K562 (cell line): ENCODE measurements around the gene NRSN2. TPM values are rescaled to one million over a fixed set of nuclear protein-coding genes. Genes with fewer than 3 reads are reported as not detected.

Experiments
- ATF1 ChIP-seq, 2 experiments: fragments of 450-650 bp in 1 of 2; IDR thresholded peaks; 2 replicates each; pipeline ENCODE4 v1.6.1; 2016; ENCODE audit warnings: missing compliant biosample characterization in 1 of 2, missing genetic modification characterization in 1 of 2
- ATF4 ChIP-seq: fragments of 450-650 bp; formaldehyde crosslinking; IDR thresholded peaks from 2 replicates; pipeline ENCODE4 v1.4.0; 2022; ENCODE audit warnings: mild to moderate bottlenecking, moderate library complexity
- CHD2 ChIP-seq: IDR thresholded peaks from 2 replicates; pipeline ENCODE4 v1.6.1; 2011; ENCODE audit warnings: low read depth, low read length
- LARP7 ChIP-seq: fragments of 450-650 bp; IDR thresholded peaks from 2 replicates; pipeline ENCODE4 v1.6.1; 2016
- NCOA4 ChIP-seq: fragments of 450-650 bp; IDR thresholded peaks from 2 replicates; pipeline ENCODE4 v1.6.1; 2018; ENCODE audit warnings: mild to moderate bottlenecking; ENCODE audit not compliant: partially characterized antibody
- NEUROD1 ChIP-seq: fragments of 150-350 bp; IDR thresholded peaks from 2 replicates; pipeline ENCODE4 v1.6.1; 2014; ENCODE audit warnings: borderline replicate concordance, low read length, low read depth; ENCODE audit not compliant: partially characterized antibody
- NONO ChIP-seq, 2 experiments: fragments of 200-400 bp in 1 of 2; fragments of 450-650 bp in 1 of 2; formaldehyde crosslinking in 1 of 2; IDR thresholded peaks; 2 replicates each; pipeline ENCODE4 v1.6.1; 2017; ENCODE audit warnings: low read depth in 2 of 2, mild to moderate bottlenecking in 2 of 2, moderate library complexity in 2 of 2, low read length in 1 of 2
- PBX2 ChIP-seq, 2 experiments: IDR thresholded peaks in 1 of 2; conservative IDR thresholded peaks in 1 of 2; 2 replicates each; pipeline ENCODE4 v1.6.1; 2016; ENCODE audit warnings: low read depth in 2 of 2, mild to moderate bottlenecking in 1 of 2, missing compliant biosample characterization in 1 of 2, missing genetic modification characterization in 1 of 2, moderate library complexity in 1 of 2
- PREB ChIP-seq: sonication (generic); formaldehyde crosslinking; IDR thresholded peaks from 2 replicates; pipeline ENCODE4 v1.8.1; 2023; ENCODE audit warnings: mild to moderate bottlenecking, missing genetic modification reagents
- TEAD1 ChIP-seq, 2 experiments: fragments of 450-650 bp in 1 of 2; sonication (generic) in 1 of 2; formaldehyde crosslinking; IDR thresholded peaks; 2 replicates each; pipeline versions ENCODE4 v1.4.0 to v1.8.0; 2020 to 2022; ENCODE audit warnings: mild to moderate bottlenecking in 2 of 2, missing genetic modification reagents in 1 of 2
- TSC22D4 ChIP-seq: fragments of 450-650 bp; IDR thresholded peaks from 2 replicates; pipeline ENCODE4 v1.6.1; 2016; ENCODE audit warnings: missing genetic modification characterization, missing biosample characterization, control low read depth
- VEZF1 ChIP-seq: fragments of 200-800 bp; sonication (Bioruptor generic); IDR thresholded peaks from 2 replicates; pipeline ENCODE4 v1.6.1; 2017; ENCODE audit warnings: missing genetic modification characterization, missing compliant biosample characterization
- ZBTB33 ChIP-seq: sonication (generic); formaldehyde crosslinking; IDR thresholded peaks from 2 replicates; pipeline ENCODE4 v1.8.1; 2023; ENCODE audit warnings: mild to moderate bottlenecking, missing genetic modification reagents
- ZNF695 ChIP-seq: fragments of 450-650 bp; formaldehyde crosslinking; IDR thresholded peaks from 2 replicates; pipeline ENCODE4 v1.4.0; 2020; ENCODE audit warnings: mild to moderate bottlenecking, moderate library complexity
- ZNF740 ChIP-seq, 3 experiments: fragments of 200-800 bp in 1 of 3; sonication (Bioruptor generic) in 1 of 3; sonication (generic) in 1 of 3; formaldehyde crosslinking in 1 of 3; IDR thresholded peaks; 2 replicates each; pipeline versions ENCODE4 v1.6.1 to v1.8.0; 2016 to 2022; ENCODE audit warnings: mild to moderate bottlenecking in 2 of 3, missing compliant biosample characterization in 2 of 3, missing genetic modification characterization in 2 of 3, missing genetic modification reagents in 1 of 3
- polyA plus RNA-seq, 8 experiments: library from polyadenylated mRNA; depleted of rRNA in 4 of 8; stranded (reverse) in 5 of 8; unstranded in 3 of 8; fragments of >200 nt; fragmentation: Nextera tagmentation in 2 of 8; fragmentation: Illumina TruSeq in 1 of 8; extraction: Ambion mirVana in 2 of 8; extraction: Trizol in 1 of 8; gene quantifications; 2 replicates each; pipeline versions ENCODE4 v1.2.1 to v1.2.3, GENCODE V29; 2011 to 2014; ENCODE audit warnings: inconsistent platforms in 1 of 8, missing spikeins in 1 of 8
- total RNA-seq, 7 experiments: library from RNA; depleted of rRNA in 6 of 7; stranded (reverse); fragments of >200 nt in 6 of 7; fragmentation: Illumina TruSeq in 2 of 7; extraction: Trizol in 2 of 7; gene quantifications; 2 replicates each; pipeline versions ENCODE4 v1.2.1 to v1.2.3, GENCODE V29; 2011 to 2021; ENCODE audit warnings: low replicate concordance in 1 of 7

NRSN2 gene
- total and polyA plus RNA-seq, 9 of the 15 experiments (the other 6 are each of a cell fraction or from before 2014, with no cell fraction given): 7.5 to 29.7 (median 11.1) TPM

- TF ChIP-seq ZNF740 (CRISPR knock-in tag; IDR thresholded peaks at IDR 0.05) (peak; percentile 40; the same call in 1 of the 2 replicates), ZNF740 (tag; IDR thresholded peaks at IDR 0.05) (peak in 1 of 2 experiments; percentile 32; a peak in 1 of 4 replicates), VEZF1 (CRISPR knock-in tag) (peak; percentile 97), PBX2 (CRISPR knock-in tag; IDR thresholded peaks at IDR 0.05; ENCODE audit: low read depth) (no peak), PBX2 (tag; conservative IDR thresholded peaks at IDR 0.05; ENCODE audit: low read depth) (no peak), ATF1 (CRISPR knock-in tag; IDR thresholded peaks at IDR 0.05) (no peak), ATF1 (tag; IDR thresholded peaks at IDR 0.05) (0 out of 2 replicates have a peak, but pooled peaks have one; percentile 19), NONO (IDR thresholded peaks at IDR 0.05; ENCODE audit: low read depth in 2 of 2, low read length in 1 of 2) (0 out of 4 replicates have a peak, but pooled peaks of 1 of the 2 experiments have one; percentile 24), ATF4 (no peak), NEUROD1 (peak; percentile 56), NCOA4 (no peak), TEAD1 (CRISPR knock-in tag; IDR thresholded peaks at IDR 0.05) (peak in 1 of 2 experiments; percentile 62; a peak in 1 of 4 replicates), PREB (CRISPR knock-in tag) (no peak), LARP7 (no peak), TSC22D4 (no peak), CHD2 (peak; percentile 28; the same call in 1 of the 2 replicates), ZBTB33 (CRISPR knock-in tag) (peak; percentile 59), ZNF695 (no peak)
Measured at GRCh38 chr20:327186-328026, 19.5 kb upstream of the NRSN2 start (continued).
